Stimulated activated CD8-positive, alpha-beta memory T cell treated with anti-CD3 and anti-CD28 coated beads, Interleukin-4, amount 100 ng/mL, for 48 hours (primary cell): ENCODE measurements around the gene GALNTL6.

Experiments used
- DNase-seq: peaks from one replicate; pipeline ENCODE4 v3.0.0-alpha.2; 2020

GALNTL6 gene

GRCh38 chr4:172127168-172127567, 314.0 kb downstream of the GALNTL6 start:
- DNase-seq = no peak

- no peak for DNase-seq
Observed at GRCh38 chr4:172129593-172129992, 316.4 kb downstream of the GALNTL6 start.

- no peak for DNase-seq
Observed at GRCh38 chr4:172134521-172134920, 321.3 kb downstream of the GALNTL6 start.

GRCh38 chr4:172141025-172141424, 327.8 kb downstream of the GALNTL6 start:
- DNase-seq = no peak

- no peak for DNase-seq
Observed at GRCh38 chr4:172142281-172142741, 329.1 kb downstream of the GALNTL6 start.

GRCh38 chr4:172143605-172144314, 330.6 kb downstream of the GALNTL6 start:
- DNase-seq = no peak

GRCh38 chr4:172147687-172148086, 334.5 kb downstream of the GALNTL6 start:
- no peak for DNase-seq

GRCh38 chr4:172149329-172149728, 336.1 kb downstream of the GALNTL6 start:
- DNase-seq = no peak

GRCh38 chr4:172152284-172152683, 339.1 kb downstream of the GALNTL6 start:
- DNase-seq = no peak

- DNase-seq = no peak
Observed at GRCh38 chr4:172153719-172154118, 340.5 kb downstream of the GALNTL6 start.

GRCh38 chr4:172155838-172156345, 342.7 kb downstream of the GALNTL6 start:
- no peak for DNase-seq

GRCh38 chr4:172157946-172158345, 344.7 kb downstream of the GALNTL6 start:
- DNase-seq = no peak

GRCh38 chr4:172163215-172163614, 350.0 kb downstream of the GALNTL6 start:
- no peak for DNase-seq

GRCh38 chr4:172168888-172169287, 355.7 kb downstream of the GALNTL6 start:
- no peak for DNase-seq

GRCh38 chr4:172169871-172170270, 356.7 kb downstream of the GALNTL6 start:
- DNase-seq = no peak

GRCh38 chr4:172173206-172173605, 360.0 kb downstream of the GALNTL6 start:
- DNase-seq = no peak

GRCh38 chr4:172177382-172177781, 364.2 kb downstream of the GALNTL6 start:
- no peak for DNase-seq

GRCh38 chr4:172188248-172188988, 375.2 kb downstream of the GALNTL6 start:
- no peak for DNase-seq

GRCh38 chr4:172202480-172203076, 389.4 kb downstream of the GALNTL6 start:
- DNase-seq = no peak

- DNase-seq = no peak
Observed at GRCh38 chr4:172207258-172207657, 394.1 kb downstream of the GALNTL6 start.

- no peak for DNase-seq
Observed at GRCh38 chr4:172207886-172208285, 394.7 kb downstream of the GALNTL6 start.

GRCh38 chr4:172220679-172221078, 407.5 kb downstream of the GALNTL6 start:
- no peak for DNase-seq

GRCh38 chr4:172225457-172225856, 412.3 kb downstream of the GALNTL6 start:
- no peak for DNase-seq

GRCh38 chr4:172232966-172233365, 419.8 kb downstream of the GALNTL6 start:
- DNase-seq = no peak
